Superior temporal gyrus (tissue), 1 donor: ENCODE data around the gene RELL2.

Experiments used
- DNase-seq: peaks from one replicate; pipeline ENCODE4 v3.0.0-alpha.2; 2016; ENCODE audit errors: extremely low spot score

The RELL2 gene

GRCh38 chr5:141675672-141676071, 38.9 kb downstream of the RELL2 start:
- no peak for DNase-seq

- no peak for DNase-seq
Observed at GRCh38 chr5:141677415-141677814, 40.6 kb downstream of the RELL2 start.

GRCh38 chr5:141680178-141680577, 43.4 kb downstream of the RELL2 start:
- DNase-seq: no peak

- no peak for DNase-seq
Observed at GRCh38 chr5:141680751-141681201, 44.0 kb downstream of the RELL2 start.

GRCh38 chr5:141681295-141681694, 44.5 kb downstream of the RELL2 start:
- DNase-seq: no peak

- DNase-seq: no peak
Observed at GRCh38 chr5:141681695-141682641, 45.2 kb downstream of the RELL2 start, which contains the start of gene ARAP3. TSS of gene ARAP3 (minus strand) at chr5:141682230. CDS start at chr5:141680486, 1,744 bp downstream.

- no peak for DNase-seq
Observed at GRCh38 chr5:141683596-141684141, 46.9 kb downstream of the RELL2 start.

GRCh38 chr5:141685591-141685990, 48.8 kb downstream of the RELL2 start:
- DNase-seq: no peak

GRCh38 chr5:141686648-141687416, 50.0 kb downstream of the RELL2 start:
- DNase-seq: no peak
